M059J (cell line): Measurements from ENCODE around the gene CTBP2. TPM values are rescaled to one million over a fixed set of nuclear protein-coding genes. Genes with fewer than 3 reads are reported as not detected.

Source experiments
- DNase-seq: peaks from one replicate; pipeline ENCODE4 v3.0.0-alpha.2; 2012; ENCODE audit warnings: low read depth
- total RNA-seq: library from RNA; depleted of rRNA; stranded (reverse); fragments of >200 nt; shearing (Covaris generic); gene quantifications from 2 replicates; pipeline ENCODE4 v1.2.3, GENCODE V29; 2014

The CTBP2 gene
- total RNA-seq, 1 experiment from 2014 or later, result 55.5 TPM

- no peak for DNase-seq
Measured at GRCh38 chr10:125106586-125106985, 53.8 kb downstream of the CTBP2 start.

GRCh38 chr10:125105706-125106255, 54.6 kb downstream of the CTBP2 start:
- DNase-seq, result no peak

GRCh38 chr10:125105155-125105554, 55.2 kb downstream of the CTBP2 start:
- DNase-seq, result no peak

- DNase-seq, result no peak
Measured at GRCh38 chr10:125104559-125104958, 55.8 kb downstream of the CTBP2 start.

- no peak for DNase-seq
Measured at GRCh38 chr10:125103924-125104323, 56.4 kb downstream of the CTBP2 start.

GRCh38 chr10:125103466-125103865, 56.9 kb downstream of the CTBP2 start:
- DNase-seq, result no peak

GRCh38 chr10:125102821-125103220, 57.5 kb downstream of the CTBP2 start:
- DNase-seq, result no peak

- DNase-seq, result peak; percentile 23
Measured at GRCh38 chr10:125102246-125102645, 58.1 kb downstream of the CTBP2 start.

- no peak for DNase-seq
Measured at GRCh38 chr10:125101581-125101980, 58.8 kb downstream of the CTBP2 start.

- no peak for DNase-seq
Measured at GRCh38 chr10:125101049-125101448, 59.3 kb downstream of the CTBP2 start.

GRCh38 chr10:125097409-125098070, 62.8 kb downstream of the CTBP2 start:
- no peak for DNase-seq

- no peak for DNase-seq
Measured at GRCh38 chr10:125096975-125097374, 63.4 kb downstream of the CTBP2 start.

GRCh38 chr10:125096371-125096770, 64.0 kb downstream of the CTBP2 start:
- no peak for DNase-seq

GRCh38 chr10:125095776-125096175, 64.6 kb downstream of the CTBP2 start:
- no peak for DNase-seq

- DNase-seq, result no peak
Measured at GRCh38 chr10:125095228-125095627, 65.1 kb downstream of the CTBP2 start.

GRCh38 chr10:125094806-125095205, 65.6 kb downstream of the CTBP2 start:
- no peak for DNase-seq

GRCh38 chr10:125093974-125094705, 66.2 kb downstream of the CTBP2 start:
- DNase-seq, result no peak

- no peak for DNase-seq
Measured at GRCh38 chr10:125093199-125093973, 67.0 kb downstream of the CTBP2 start.

- DNase-seq, result no peak
Measured at GRCh38 chr10:125092564-125093031, 67.8 kb downstream of the CTBP2 start.

- DNase-seq, result no peak
Measured at GRCh38 chr10:125091891-125092290, 68.5 kb downstream of the CTBP2 start.

GRCh38 chr10:125089469-125089868, 70.9 kb downstream of the CTBP2 start:
- no peak for DNase-seq

GRCh38 chr10:125087897-125088215, 72.5 kb downstream of the CTBP2 start:
- no peak for DNase-seq
